Tracheal epithelial cell (primary cell): ENCODE results near the gene LY6G5C. TPM values are rescaled to one million over a fixed set of nuclear protein-coding genes. Genes with fewer than 3 reads are reported as not detected.

Source experiments
- total RNA-seq: library from RNA; depleted of rRNA; stranded (reverse); fragments of >200 nt; gene quantifications from 2 replicates; pipeline ENCODE4 v1.2.1, GENCODE V29; 2014

The LY6G5C gene, protein sequence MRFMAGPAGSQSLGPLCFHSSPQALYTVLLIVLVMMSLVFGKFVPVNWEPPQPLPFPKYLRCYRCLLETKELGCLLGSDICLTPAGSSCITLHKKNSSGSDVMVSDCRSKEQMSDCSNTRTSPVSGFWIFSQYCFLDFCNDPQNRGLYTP
- total RNA-seq = not detected in 2 replicates

DNA sequence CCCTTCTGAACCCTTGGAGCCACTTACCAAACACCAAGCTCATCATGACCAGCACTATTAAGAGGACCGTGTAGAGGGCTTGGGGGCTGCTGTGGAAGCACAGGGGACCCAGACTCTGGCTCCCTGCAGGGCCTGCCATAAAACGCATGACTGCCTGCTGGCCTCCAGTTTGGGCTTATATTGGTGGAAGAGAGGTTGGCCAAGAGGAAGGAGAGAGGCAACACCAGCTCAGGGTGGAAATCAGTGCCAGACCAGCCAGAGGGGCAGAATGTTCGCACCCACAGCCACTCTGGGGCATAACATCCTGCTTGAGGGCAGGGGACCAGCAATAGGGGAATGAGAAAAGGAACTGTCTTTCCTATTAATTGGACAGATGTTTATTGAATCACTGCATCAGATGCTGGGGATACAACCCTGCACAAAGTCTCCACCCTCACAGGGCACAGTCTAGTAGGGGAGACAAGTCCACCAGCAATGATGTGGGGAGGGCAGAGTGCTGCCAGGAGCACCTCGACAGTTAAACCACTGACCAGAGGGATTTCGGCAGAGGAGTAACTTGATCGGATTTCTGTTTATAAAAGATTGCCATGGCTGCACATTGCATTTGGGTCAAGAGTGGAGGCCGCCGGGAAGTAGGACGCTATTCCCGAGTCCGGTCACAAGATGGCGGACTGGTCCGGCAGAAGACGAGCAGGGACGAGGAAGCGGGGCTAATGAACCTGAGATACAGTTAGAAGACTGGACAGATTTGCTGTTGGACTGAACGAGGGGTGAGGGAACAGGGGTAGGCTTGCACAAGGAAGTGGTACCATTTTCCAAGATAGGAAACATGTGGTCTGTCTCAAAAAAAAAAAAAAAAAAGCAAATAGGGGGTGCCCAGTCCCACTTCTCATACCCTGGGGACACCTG lies at the start of gene LY6G5C:
Gene LY6G5C, minus strand, starts transcription at position 842 of the 909 bp plus-strand sequence. Its CDS starts 694 bp downstream, at position 148.

DNA sequence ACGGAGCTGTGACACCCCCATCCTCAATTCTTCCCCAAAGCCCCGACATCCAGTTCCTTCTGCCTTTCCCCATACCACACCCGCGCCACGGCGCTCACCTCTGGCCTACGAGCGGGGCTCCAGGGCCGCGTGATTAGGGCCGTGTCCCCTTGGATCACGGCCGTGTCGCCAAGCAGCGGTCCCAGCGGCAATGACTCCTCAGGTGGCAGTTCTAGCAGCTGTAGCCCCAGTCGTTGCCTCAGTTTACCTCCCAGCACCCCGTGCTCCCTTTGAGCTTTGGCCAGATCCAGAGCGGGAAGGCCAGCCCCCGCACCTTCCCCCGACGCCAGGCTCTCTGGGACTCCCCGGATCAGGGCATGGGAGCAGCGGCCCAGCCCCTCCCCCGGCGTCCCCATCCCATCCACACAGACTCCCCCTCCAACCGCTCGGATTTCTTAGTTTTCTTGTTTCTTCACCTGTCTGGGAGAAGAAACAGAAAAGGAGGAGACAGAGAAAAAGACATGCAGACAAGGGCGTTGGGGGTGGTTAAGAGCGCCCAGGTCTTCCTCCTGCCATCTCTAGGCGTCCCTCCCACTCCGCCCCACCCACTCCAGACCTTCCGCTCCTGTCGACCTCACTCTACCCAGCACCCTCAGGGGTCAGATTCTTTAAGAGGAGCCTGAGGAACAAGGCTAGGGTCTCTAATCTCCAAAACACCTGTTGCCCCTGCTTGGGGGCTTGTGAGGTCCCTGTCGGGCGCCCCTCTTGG lies 48.1 kb upstream of the LY6G5C start, which contains the start of gene DDAH2:
Gene DDAH2, minus strand, starts transcription at position 533 of the 748 bp plus-strand sequence. Its CDS starts 138 bp downstream, at position 395.

DNA sequence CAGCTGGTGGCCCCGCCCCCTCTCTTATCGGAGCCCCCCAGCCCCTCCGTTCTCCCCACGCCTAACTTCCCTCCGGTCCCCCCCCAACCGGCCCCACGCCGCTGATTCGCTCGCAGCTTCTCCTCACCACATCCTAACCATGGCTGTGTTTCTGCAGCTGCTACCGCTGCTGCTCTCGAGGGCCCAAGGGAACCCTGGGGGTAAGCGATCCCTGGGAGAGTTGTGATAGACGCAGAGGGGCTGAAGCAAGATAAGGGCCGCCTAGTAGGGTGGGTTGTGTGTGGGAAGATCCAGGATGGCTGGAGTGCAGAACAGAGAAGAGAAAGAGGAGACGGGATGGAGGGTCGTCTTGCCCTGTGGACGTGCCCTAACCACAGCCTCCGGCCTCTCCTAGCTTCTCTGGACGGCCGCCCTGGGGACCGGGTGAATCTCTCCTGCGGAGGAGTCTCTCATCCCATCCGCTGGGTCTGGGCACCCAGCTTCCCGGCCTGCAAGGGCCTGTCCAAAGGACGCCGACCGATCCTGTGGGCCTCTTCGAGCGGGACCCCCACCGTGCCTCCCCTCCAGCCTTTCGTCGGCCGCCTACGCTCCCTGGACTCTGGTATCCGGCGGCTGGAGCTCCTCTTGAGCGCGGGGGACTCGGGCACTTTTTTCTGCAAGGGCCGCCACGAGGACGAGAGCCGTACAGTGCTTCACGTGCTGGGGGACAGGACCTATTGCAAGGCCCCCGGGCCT lies 42.5 kb upstream of the LY6G5C start, which contains the start of gene MPIG6B:
Gene MPIG6B, plus strand, starts transcription at position 129 of the 735 bp plus-strand sequence. Its CDS starts 11 bp downstream, at position 140.

GRCh38 chr6:31721351-31722020 lies 40.6 kb upstream of the LY6G5C start, which contains the start of gene LY6G6C:
Gene LY6G6C, minus strand, starts transcription at chr6:31721746. Its CDS starts 67 bp downstream, at chr6:31721679.

GRCh38 chr6:31715022-31715958 lies 34.4 kb upstream of the LY6G5C start, which contains the start of gene LY6G6D:
Gene LY6G6D, plus strand, starts transcription at chr6:31715348. Its CDS starts 8 bp downstream, at chr6:31715356.

GRCh38 chr6:31706599-31706998 lies 25.7 kb upstream of the LY6G5C start, which contains the start of gene LY6G6F:
Gene LY6G6F, plus strand, starts transcription at chr6:31706866. Its CDS starts 41 bp downstream, at chr6:31706907.

DNA sequence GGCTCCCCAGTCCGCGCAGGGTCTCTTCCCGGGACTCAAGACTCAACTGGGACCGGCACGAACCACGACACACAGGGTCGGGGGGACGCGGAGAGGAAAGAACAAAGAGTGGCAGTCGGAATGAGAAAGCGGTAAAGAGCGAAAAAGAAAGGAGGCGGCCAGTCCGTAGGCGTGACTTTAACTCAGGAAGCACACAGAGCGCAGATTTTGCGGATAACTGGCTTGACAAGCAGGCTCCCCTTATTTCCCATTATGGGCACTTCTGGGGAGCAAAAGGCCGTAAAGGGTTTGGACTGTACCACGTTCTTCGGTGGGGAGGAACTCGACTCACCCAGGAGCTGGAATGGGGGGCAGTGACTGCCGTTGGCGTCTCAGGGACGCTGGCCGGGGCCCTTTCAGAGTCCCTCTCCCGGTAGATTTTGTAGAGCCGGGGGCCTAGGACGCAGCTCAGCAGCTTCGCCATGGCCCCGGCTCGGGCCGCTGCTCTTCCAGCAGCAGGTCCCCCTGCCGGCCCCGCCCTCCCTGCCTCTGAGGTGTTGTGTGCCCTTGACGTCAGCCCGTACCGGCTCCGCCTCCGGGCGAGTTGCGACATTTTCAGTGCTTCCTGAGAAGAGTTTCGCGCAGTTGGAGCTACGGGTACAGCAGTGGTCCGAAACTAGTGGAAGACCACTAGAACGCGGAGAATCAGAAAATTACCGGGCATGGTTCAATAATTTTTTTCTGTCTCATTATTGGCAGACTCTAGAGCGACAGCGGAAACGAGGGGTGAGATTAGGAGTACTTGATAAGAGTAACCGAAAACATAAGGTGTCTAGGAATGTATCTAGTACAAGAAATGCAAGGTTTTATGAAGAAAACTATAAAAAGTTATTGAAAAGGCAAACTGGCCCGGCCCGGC lies 22.2 kb upstream of the LY6G5C start, which contains the start of gene ABHD16A:
Gene ABHD16A, minus strand, starts transcription at position 506 of the 898 bp plus-strand sequence. Its CDS starts 43 bp downstream, at position 463.

GRCh38 chr6:31669676-31670075 lies 11.2 kb downstream of the LY6G5C start, which contains the start of gene LY6G5B:
Gene LY6G5B, plus strand, starts transcription at chr6:31669976. Its CDS starts 975 bp downstream, at chr6:31670951.

DNA sequence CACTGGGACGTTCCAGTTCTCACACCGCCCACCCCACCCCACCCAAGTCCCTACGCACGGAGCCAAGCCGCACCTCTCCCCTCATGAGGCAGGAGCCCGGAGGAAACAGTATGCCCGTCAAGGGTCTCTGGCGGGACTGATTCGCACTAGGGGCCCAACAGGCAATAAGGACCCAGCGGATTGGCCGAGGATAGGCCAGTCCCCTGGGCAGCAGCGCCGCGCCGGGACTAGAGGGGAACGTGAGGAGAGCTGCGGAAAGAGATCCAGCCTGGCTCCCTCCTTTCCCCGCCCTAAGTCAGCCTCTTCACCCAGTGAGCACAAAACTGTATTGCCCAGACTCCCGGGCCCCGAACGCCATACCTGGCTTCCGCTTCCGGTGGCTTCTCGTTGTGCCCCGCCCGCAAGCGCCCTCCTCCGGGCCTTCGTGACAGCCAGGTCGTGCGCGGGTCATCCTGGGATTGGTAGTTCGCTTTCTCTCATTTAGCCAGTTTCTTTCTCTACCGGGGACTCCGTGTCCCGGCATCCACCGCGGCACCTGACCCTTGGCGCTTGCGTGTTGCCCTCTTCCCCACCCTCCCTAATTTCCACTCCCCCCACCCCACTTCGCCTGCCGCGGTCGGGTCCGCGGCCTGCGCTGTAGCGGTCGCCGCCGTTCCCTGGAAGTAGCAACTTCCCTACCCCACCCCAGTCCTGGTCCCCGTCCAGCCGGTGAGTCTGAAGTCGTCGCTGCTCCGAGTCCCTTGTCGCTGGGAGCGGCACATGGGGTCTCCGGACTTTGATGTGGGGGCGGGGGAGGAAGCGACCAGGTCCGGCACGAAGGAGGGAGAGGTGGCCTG lies 15.1 kb downstream of the LY6G5C start, which contains the start of gene CSNK2B:
Gene CSNK2B, plus strand, starts transcription at position 580 of the 836 bp plus-strand sequence. CDS start 752 bp downstream, outside the sequence.

GRCh38 chr6:31664790-31665500 lies 15.9 kb downstream of the LY6G5C start, which contains the start of gene GPANK1:
Gene GPANK1, minus strand, starts transcription at chr6:31664997. Its CDS starts 519 bp downstream, at chr6:31664478.

GRCh38 chr6:31660381-31661261 lies 20.2 kb downstream of the LY6G5C start, which contains the start of gene C6orf47:
Gene C6orf47, minus strand, starts transcription at chr6:31660778. Its CDS starts 831 bp downstream, at chr6:31659947.

DNA sequence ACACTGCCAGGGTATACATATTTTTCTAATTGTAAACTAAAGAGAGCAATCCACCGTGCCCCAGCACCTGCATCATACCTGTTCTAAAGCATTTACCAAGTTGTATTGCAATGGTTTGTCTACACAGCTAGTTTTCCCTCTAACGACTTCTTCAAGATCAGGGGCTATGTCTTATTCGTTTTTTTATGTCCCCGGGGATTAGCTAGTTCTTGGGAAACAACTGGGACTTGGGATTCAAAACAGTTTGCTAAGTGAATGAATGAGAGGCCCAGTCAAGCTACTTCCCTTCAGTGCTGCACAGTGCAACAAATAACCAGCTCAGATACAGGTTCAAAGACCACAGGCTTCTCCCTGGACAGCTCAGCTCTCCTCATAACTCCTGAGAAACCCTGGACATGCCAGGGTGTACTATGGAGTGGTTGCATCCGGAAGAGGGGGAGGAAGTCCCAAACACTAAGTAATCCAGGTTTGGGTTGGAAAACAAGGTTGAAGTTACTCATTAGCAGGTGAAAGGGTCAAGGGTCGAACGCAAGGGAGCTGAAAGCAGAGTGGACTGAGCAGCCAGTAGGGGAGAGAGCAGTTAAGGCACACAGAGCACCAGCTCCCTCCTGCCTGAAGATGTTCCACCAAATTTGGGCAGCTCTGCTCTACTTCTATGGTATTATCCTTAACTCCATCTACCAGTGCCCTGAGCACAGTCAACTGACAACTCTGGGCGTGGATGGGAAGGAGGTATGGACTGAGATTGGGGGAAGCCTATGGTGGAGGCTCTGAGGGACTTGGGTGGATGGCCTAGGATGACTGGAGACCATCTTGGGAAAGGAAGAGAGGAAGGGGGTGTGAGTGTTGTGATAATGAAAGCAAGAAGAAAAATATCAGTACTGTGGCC lies 25.3 kb downstream of the LY6G5C start, which contains the start of gene APOM:
Gene APOM, plus strand, starts transcription at position 546 of the 889 bp plus-strand sequence. Its CDS starts 73 bp downstream, at position 619.

